K562 (cell line): Measurements from ENCODE around the gene PAK1IP1. TPM values are rescaled to one million over a fixed set of nuclear protein-coding genes. Genes with fewer than 3 reads are reported as not detected.

ENCODE experiments used
- CREB3L1 ChIP-seq: fragments of 450-650 bp; IDR thresholded peaks from 2 replicates; pipeline ENCODE4 v1.6.1; 2014; ENCODE audit warnings: low read depth, mild to moderate bottlenecking, moderate library complexity, borderline replicate concordance
- DEAF1 ChIP-seq: fragments of 450-650 bp; formaldehyde crosslinking; IDR thresholded peaks from 2 replicates; pipeline ENCODE4 v1.4.0; 2020; ENCODE audit warnings: mild to moderate bottlenecking, moderate library complexity
- GABPB1 ChIP-seq: sonication (generic); formaldehyde crosslinking; IDR thresholded peaks from 2 replicates; pipeline ENCODE4 v1.8.0; 2022; ENCODE audit warnings: mild to moderate bottlenecking, missing genetic modification reagents
- KDM1A ChIP-seq, 2 experiments: fragments of 450-650 bp; IDR thresholded peaks; 2 replicates each; pipeline ENCODE4 v1.6.1; 2016; ENCODE audit warnings: mild to moderate bottlenecking in 2 of 2
- KLF6 ChIP-seq: fragments of 250-450 bp; sonication (Bioruptor Pico); IDR thresholded peaks from 2 replicates; pipeline ENCODE4 v1.4.0; 2020; ENCODE audit warnings: mild to moderate bottlenecking, moderate library complexity, borderline replicate concordance
- MYBL2 ChIP-seq, 2 experiments: fragments of 450-650 bp in 1 of 2; sonication (generic) in 1 of 2; formaldehyde crosslinking in 1 of 2; IDR thresholded peaks; 2 replicates each; pipeline versions ENCODE4 v1.6.1 to v1.8.1; 2017 to 2022; ENCODE audit warnings: borderline replicate concordance in 1 of 2, inconsistent platforms in 1 of 2, low read depth in 1 of 2, mild to moderate bottlenecking in 1 of 2, missing genetic modification reagents in 1 of 2, moderate library complexity in 1 of 2
- PTBP1 ChIP-seq: fragments of 200-400 bp; formaldehyde crosslinking; IDR thresholded peaks from 2 replicates; pipeline ENCODE4 v1.6.1; 2017; ENCODE audit warnings: low read depth, low read length
- SIX5 ChIP-seq, 2 experiments: IDR thresholded peaks; 2 replicates each; pipeline ENCODE4 v1.6.1; 2011; ENCODE audit warnings: low read length in 2 of 2, borderline replicate concordance in 1 of 2, low read depth in 1 of 2, mild to moderate bottlenecking in 1 of 2, moderate library complexity in 1 of 2; ENCODE audit not compliant: insufficient read depth in 1 of 2
- SMARCE1 ChIP-seq: fragments of 450-650 bp; IDR thresholded peaks from 2 replicates; pipeline ENCODE4 v1.7.1; 2016; ENCODE audit warnings: mild to moderate bottlenecking
- SNRNP70 ChIP-seq: fragments of 200-400 bp; formaldehyde crosslinking; optimal IDR thresholded peaks from 2 replicates; pipeline ENCODE3; 2017; ENCODE audit warnings: low read depth, low read length
- U2AF1 ChIP-seq: fragments of 200-400 bp; formaldehyde crosslinking; optimal IDR thresholded peaks from 2 replicates; pipeline ENCODE3; 2017; ENCODE audit warnings: mild to moderate bottlenecking, low read depth, low read length, moderate library complexity
- ZBTB40 ChIP-seq, 2 experiments: fragments of 450-650 bp in 1 of 2; sonication (generic) in 1 of 2; formaldehyde crosslinking in 1 of 2; IDR thresholded peaks; 2 replicates each; pipeline versions ENCODE4 v1.7.1 to v1.9.0; 2016 to 2022; ENCODE audit warnings: inconsistent platforms in 1 of 2, mild to moderate bottlenecking in 1 of 2, missing genetic modification reagents in 1 of 2
- polyA plus RNA-seq, 8 experiments: library from polyadenylated mRNA; depleted of rRNA in 4 of 8; stranded (reverse) in 5 of 8; unstranded in 3 of 8; fragments of >200 nt; fragmentation: Nextera tagmentation in 2 of 8; fragmentation: Illumina TruSeq in 1 of 8; extraction: Ambion mirVana in 2 of 8; extraction: Trizol in 1 of 8; gene quantifications; 2 replicates each; pipeline versions ENCODE4 v1.2.1 to v1.2.3, GENCODE V29; 2011 to 2014; ENCODE audit warnings: inconsistent platforms in 1 of 8, missing spikeins in 1 of 8
- total RNA-seq, 7 experiments: library from RNA; depleted of rRNA in 6 of 7; stranded (reverse); fragments of >200 nt in 6 of 7; fragmentation: Illumina TruSeq in 2 of 7; extraction: Trizol in 2 of 7; gene quantifications; 2 replicates each; pipeline versions ENCODE4 v1.2.1 to v1.2.3, GENCODE V29; 2011 to 2021; ENCODE audit warnings: low replicate concordance in 1 of 7

Gene PAK1IP1
- total and polyA plus RNA-seq, 9 of the 15 experiments (the other 6 are each of a cell fraction or from before 2014, with no cell fraction given): 50.0 to 200 (median 87.0) TPM

GRCh38 chr6:10747251-10747972, 52.6 kb downstream of the PAK1IP1 start, which contains the start of gene TMEM14B (continued):
- TF ChIP-seq SNRNP70 (no peak), CREB3L1 (peak; percentile 59; the same call in 1 of the 2 replicates), DEAF1 (0 out of 2 replicates have a peak, but pooled peaks have one; percentile 39), GABPB1 (CRISPR knock-in tag) (peak; percentile 91), KDM1A (IDR thresholded peaks at IDR 0.05) (peak; percentile 33 to 58; a peak in 3 of 4 replicates), PTBP1 (0 out of 2 replicates have a peak, but pooled peaks have one; percentile 19), KLF6 (0 out of 2 replicates have a peak, but pooled peaks have one; percentile 33), U2AF1 (no peak), SIX5 (IDR thresholded peaks at IDR 0.05; ENCODE audit: borderline replicate concordance in 1 of 2, insufficient read depth in 1 of 2, low read depth in 1 of 2, low read length in 2 of 2) (no peak), MYBL2 (IDR thresholded peaks at IDR 0.05; ENCODE audit: low read depth) (no peak), MYBL2 (CRISPR knock-in tag; IDR thresholded peaks at IDR 0.05; ENCODE audit: borderline replicate concordance) (no peak), ZBTB40 (IDR thresholded peaks at IDR 0.05) (peak; percentile 74), ZBTB40 (CRISPR knock-in tag; IDR thresholded peaks at IDR 0.05) (no peak), SMARCE1 (no peak; the same call in 1 of the 2 replicates)
